Coronary artery (tissue), 2 donors: ENCODE measurements around the gene CALD1.

Source experiments
- DNase-seq: peaks from one replicate; pipeline ENCODE4 v3.0.0-alpha.2; 2017; ENCODE audit warnings: low spot score
- H3K27ac ChIP-seq, 2 donors: fragments of 200-600 bp; sonication (generic); one replicate each; pipeline ENCODE4 v1.5.1; 2016 to 2019
- H3K4me3 ChIP-seq: fragments of 200-600 bp; sonication (generic); 2 replicates; pipeline ENCODE4 v1.5.1; 2016; ENCODE audit warnings: mild to moderate bottlenecking, moderate library complexity
- CTCF ChIP-seq: fragments of 200-600 bp; sonication (generic); IDR thresholded peaks from one replicate; pipeline ENCODE4 v1.5.1; 2019; ENCODE audit warnings: antibody characterized with exemption

CALD1 gene

GRCh38 chr7:134819401-134819800 is 40.0 kb downstream of the CALD1 start:
- peak overlapping the region in 1 of 2 donors; percentile 54 for H3K27ac ChIP-seq
- no peak overlapping the region for H3K4me3 ChIP-seq
- no peak for TF ChIP-seq CTCF
- no peak for DNase-seq

- no peak for DNase-seq
- no peak for TF ChIP-seq CTCF
- Histone ChIP-seq H3K27ac (peak overlapping the region; percentile 54 to 63), H3K4me3 (no peak overlapping the region)
Measured at GRCh38 chr7:134820295-134820694, 40.9 kb downstream of the CALD1 start.

GRCh38 chr7:134820778-134821177 is 41.3 kb downstream of the CALD1 start:
- H3K27ac ChIP-seq: peak overlapping the region; percentile 54 to 63
- no peak for DNase-seq
- no peak for TF ChIP-seq CTCF
- H3K4me3 ChIP-seq: no peak overlapping the region

GRCh38 chr7:134823400-134823799 is 44.0 kb downstream of the CALD1 start:
- TF ChIP-seq CTCF: no peak
- peak overlapping the region; percentile 51 to 88 for H3K27ac ChIP-seq
- DNase-seq: no peak
- no peak overlapping the region for H3K4me3 ChIP-seq

GRCh38 chr7:134825666-134826065 is 46.2 kb downstream of the CALD1 start:
- TF ChIP-seq CTCF: no peak
- H3K27ac ChIP-seq: peak overlapping the region; percentile 88
- peak overlapping the region; percentile 1 for H3K4me3 ChIP-seq
- no peak for DNase-seq

- TF ChIP-seq CTCF: no peak
- DNase-seq: no peak
- Histone ChIP-seq H3K4me3 (peak overlapping the region; percentile 13), H3K27ac (peak overlapping the region; percentile 88)
Measured at GRCh38 chr7:134826105-134826504, 46.7 kb downstream of the CALD1 start.

- Histone ChIP-seq H3K27ac (peak overlapping the region; percentile 88), H3K4me3 (peak overlapping the region; percentile 48)
- no peak for TF ChIP-seq CTCF
- DNase-seq: no peak
Measured at GRCh38 chr7:134827436-134827835, 48.0 kb downstream of the CALD1 start.
